Peyer's patch (tissue), 4 donors: Measurements from ENCODE around the gene WNK1.

ENCODE experiments used
- POLR2A ChIP-seq, 2 donors: fragments of 450-650 bp; IDR thresholded peaks; one replicate each; pipeline ENCODE4 v1.5.1; 2017; ENCODE audit warnings: antibody characterized with exemption in 2 of 2, mild to moderate bottlenecking in 2 of 2, moderate library complexity in 2 of 2
- TF ChIP-seq, protein P1 (sequence below), 6 experiments: fragments of 450-650 bp in 4 of 6; fragments of 200-600 bp in 2 of 6; sonication (generic) in 1 of 6; IDR thresholded peaks; one replicate each; pipeline ENCODE4 v1.5.1; 2017 to 2019; ENCODE audit warnings: antibody characterized with exemption in 6 of 6, mild to moderate bottlenecking in 3 of 6, moderate library complexity in 1 of 6

DNA sequence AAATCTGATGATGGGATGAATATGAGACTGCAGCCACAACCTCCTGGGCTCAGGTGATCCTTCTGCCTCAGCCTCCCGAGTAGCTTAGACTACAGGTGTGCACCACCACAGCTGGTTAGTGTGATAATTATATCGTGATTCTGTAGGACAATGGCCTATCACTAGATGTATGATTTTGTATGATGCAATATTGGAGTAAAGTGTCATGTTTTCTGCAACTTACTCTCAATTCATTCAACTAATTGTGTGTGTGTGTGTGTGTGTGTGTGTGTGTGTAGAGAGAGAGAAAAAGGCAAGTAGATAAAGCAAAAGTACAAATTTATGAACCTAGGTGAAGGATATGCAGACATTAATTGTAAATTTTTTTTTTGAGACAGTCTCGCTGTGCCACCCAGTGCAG is 186.4 kb downstream of the WNK1 start:
- TF ChIP-seq, protein P1, sequence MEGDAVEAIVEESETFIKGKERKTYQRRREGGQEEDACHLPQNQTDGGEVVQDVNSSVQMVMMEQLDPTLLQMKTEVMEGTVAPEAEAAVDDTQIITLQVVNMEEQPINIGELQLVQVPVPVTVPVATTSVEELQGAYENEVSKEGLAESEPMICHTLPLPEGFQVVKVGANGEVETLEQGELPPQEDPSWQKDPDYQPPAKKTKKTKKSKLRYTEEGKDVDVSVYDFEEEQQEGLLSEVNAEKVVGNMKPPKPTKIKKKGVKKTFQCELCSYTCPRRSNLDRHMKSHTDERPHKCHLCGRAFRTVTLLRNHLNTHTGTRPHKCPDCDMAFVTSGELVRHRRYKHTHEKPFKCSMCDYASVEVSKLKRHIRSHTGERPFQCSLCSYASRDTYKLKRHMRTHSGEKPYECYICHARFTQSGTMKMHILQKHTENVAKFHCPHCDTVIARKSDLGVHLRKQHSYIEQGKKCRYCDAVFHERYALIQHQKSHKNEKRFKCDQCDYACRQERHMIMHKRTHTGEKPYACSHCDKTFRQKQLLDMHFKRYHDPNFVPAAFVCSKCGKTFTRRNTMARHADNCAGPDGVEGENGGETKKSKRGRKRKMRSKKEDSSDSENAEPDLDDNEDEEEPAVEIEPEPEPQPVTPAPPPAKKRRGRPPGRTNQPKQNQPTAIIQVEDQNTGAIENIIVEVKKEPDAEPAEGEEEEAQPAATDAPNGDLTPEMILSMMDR (IDR thresholded peaks at IDR 0.05), result no peak
- no peak for TF ChIP-seq POLR2A (IDR thresholded peaks at IDR 0.05)
